ENCODE data around the gene LILRA1. TPM values are rescaled to one million over a fixed set of nuclear protein-coding genes. Genes with fewer than 3 reads are reported as not detected.
"Not testable (repeated sequence)": the region's sequence is repeated elsewhere in the genome, so short reads cannot be mapped to it uniquely, and the experiment has no call there.

Gene LILRA1
- total RNA-seq, 1 donor from 2014 or later = 7.6 TPM

DNA sequence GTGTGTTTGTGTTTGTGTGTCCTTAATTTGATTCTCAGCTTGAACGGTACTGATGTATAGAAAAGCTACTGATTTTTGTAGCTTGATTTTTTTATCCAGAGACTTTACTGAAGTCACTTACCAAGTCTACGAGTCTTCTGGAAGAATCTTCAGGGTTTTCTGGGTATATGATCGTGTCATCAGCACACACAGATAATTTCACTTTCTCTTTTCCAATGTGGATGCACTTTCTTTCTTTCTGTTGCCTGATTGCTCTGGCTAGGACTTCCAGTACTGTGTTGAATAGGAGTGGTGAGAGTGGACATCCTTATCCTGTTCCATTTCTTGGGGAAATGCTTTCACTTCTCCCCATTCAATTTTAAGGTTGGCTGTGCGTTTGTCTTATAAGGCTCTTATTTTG is 29.0 kb downstream of the LILRA1 start:
- no peak for ATAC-seq
- intact Hi-C loops (cut with DNase I) = no loop called here
- no peaks in the 10 kb centered on the region for H3K4me1 ChIP-seq
- H3K27me3 ChIP-seq (ENCODE audit: low read depth) = no peaks in the 10 kb centered on the region
- H3K4me3 ChIP-seq = no peak overlapping the region
- no peaks in the 10 kb centered on the region for H3K36me3 ChIP-seq
- H3K9me3 ChIP-seq = no peaks in the 10 kb centered on the region
- TF ChIP-seq, protein P1, sequence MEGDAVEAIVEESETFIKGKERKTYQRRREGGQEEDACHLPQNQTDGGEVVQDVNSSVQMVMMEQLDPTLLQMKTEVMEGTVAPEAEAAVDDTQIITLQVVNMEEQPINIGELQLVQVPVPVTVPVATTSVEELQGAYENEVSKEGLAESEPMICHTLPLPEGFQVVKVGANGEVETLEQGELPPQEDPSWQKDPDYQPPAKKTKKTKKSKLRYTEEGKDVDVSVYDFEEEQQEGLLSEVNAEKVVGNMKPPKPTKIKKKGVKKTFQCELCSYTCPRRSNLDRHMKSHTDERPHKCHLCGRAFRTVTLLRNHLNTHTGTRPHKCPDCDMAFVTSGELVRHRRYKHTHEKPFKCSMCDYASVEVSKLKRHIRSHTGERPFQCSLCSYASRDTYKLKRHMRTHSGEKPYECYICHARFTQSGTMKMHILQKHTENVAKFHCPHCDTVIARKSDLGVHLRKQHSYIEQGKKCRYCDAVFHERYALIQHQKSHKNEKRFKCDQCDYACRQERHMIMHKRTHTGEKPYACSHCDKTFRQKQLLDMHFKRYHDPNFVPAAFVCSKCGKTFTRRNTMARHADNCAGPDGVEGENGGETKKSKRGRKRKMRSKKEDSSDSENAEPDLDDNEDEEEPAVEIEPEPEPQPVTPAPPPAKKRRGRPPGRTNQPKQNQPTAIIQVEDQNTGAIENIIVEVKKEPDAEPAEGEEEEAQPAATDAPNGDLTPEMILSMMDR (IDR thresholded peaks at IDR 0.05) = no peak
- H3K27ac ChIP-seq = no peak overlapping the region
- DNase-seq = no peak

DNA sequence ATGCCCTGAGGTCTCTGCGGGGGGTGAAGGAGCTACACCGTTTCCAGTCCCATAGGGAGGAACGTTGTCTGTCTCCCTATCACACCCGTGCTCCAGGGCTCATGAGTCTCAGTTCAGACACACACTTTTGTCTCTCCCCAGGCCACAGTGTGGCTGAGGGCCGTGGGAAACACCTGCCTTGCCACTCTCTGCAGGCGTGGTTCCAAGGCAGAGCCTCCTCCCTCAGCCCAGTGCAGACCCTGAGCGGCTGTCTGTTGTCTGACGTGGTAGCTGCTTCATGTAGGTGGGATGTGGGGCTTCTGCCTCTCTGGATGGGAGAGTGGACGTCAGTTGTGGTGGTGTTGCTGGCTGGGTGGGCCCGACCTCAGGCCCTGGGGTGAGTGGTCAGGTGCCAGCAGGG is 30.8 kb downstream of the LILRA1 start:
- H3K27me3 ChIP-seq (ENCODE audit: low read depth); H3K4me3 ChIP-seq; intact Hi-C loops (cut with DNase I); H3K27ac ChIP-seq; H3K4me1 ChIP-seq; H3K36me3 ChIP-seq; H3K9me3 ChIP-seq; DNase-seq: not testable (repeated sequence)
- peak in 1 of 2 donors; percentile 29 for ATAC-seq

DNA sequence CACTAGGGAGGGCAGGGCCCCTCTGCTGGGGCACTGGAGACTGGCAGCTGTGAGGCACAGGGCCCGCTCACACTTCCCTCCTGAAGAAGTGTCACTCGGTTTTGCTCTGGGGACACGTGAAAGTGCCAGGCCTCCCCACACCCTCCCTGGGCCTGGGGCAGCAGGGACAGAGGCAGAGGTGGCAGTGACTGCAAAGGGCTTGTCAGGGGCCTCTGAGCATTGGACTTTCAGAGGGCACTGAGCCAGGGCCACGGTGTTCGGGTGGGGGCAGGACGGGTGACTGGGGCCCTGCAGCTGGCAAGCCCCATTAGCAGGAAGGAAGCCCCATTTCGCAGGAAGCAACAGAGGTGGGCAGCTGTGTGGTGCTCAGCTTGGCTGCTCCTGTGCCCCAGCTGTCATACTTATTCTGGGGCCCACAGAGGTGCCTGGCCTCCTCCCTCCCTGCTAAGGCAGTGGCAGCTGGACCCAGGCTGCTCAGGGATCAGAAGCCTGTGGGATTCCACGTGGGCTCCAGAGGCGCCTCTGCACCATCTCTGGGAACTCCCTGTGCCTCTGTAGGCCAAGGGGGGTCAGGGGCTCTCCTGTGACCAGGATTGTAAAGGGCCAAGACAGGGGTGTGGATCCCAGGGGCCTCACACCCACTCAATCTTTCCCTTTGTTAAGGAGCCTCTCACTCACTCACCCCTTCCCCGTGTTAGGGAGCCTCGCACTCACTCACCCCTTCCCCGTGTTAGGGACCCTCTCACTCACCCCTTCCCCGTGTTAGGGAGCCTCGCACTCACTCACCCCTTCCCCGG is 31.7 kb downstream of the LILRA1 start:
- H3K27ac ChIP-seq; intact Hi-C loops (cut with DNase I); DNase-seq; H3K9me3 ChIP-seq; H3K36me3 ChIP-seq; H3K4me1 ChIP-seq; H3K27me3 ChIP-seq (ENCODE audit: low read depth); H3K4me3 ChIP-seq: not testable (repeated sequence)
- ATAC-seq = peak; percentile 21 to 39

DNA sequence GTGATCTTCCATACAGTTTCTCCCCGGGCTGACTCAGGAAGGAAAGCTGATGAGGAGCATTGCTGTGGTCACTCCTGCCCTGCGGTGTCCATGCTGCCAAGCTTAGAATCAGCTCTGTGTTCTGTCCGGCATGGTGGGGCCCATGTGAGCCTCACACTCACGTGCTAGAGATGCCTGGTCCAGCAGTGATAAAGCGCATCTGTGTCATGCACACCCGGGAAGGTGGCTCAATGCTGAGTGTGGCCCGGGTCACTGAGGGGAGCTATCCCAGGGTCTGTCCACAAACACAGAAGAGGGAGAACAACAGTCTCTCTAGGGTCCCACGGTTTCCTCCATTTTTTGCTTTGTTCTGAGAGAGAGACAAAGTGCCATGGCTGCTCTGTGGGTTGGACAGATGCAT is 33.3 kb downstream of the LILRA1 start:
- peaks cover 4% of the 10 kb centered on the region for H3K27me3 ChIP-seq (ENCODE audit: low read depth)
- intact Hi-C loops (cut with DNase I) = no loop called here
- no peaks in the 10 kb centered on the region for H3K9me3 ChIP-seq
- ATAC-seq = no peak
- no peaks in the 10 kb centered on the region for H3K4me1 ChIP-seq
- no peak for DNase-seq
- no peaks in the 10 kb centered on the region for H3K36me3 ChIP-seq
- H3K27ac ChIP-seq = no peak overlapping the region
- TF ChIP-seq, protein P1 (IDR thresholded peaks at IDR 0.05) = no peak
- no peak overlapping the region for H3K4me3 ChIP-seq

DNA sequence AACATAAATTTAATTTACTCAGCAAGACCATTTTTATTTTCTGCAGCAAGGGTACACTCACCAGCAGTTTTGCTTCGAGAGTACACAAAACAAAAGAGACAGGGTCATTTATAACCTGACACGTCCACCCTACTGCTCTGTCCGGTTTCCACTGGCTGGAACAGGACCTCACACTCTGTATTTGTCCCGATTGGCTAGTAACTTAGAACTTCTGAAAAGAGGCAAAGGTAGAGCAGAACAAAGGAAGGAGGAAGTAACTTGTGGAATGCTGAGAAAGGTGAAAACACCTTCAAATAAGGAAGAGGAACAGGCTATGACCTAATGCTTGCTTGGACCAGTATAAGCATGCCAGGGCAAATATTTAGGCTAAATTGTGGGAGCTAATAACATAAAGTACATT is 34.5 kb downstream of the LILRA1 start:
- DNase-seq; H3K27ac ChIP-seq; ATAC-seq; H3K4me3 ChIP-seq; intact Hi-C loops (cut with DNase I); H3K9me3 ChIP-seq; H3K36me3 ChIP-seq; H3K4me1 ChIP-seq: not testable (repeated sequence)
- peaks cover 11% of the 10 kb centered on the region for H3K27me3 ChIP-seq (ENCODE audit: low read depth)

DNA sequence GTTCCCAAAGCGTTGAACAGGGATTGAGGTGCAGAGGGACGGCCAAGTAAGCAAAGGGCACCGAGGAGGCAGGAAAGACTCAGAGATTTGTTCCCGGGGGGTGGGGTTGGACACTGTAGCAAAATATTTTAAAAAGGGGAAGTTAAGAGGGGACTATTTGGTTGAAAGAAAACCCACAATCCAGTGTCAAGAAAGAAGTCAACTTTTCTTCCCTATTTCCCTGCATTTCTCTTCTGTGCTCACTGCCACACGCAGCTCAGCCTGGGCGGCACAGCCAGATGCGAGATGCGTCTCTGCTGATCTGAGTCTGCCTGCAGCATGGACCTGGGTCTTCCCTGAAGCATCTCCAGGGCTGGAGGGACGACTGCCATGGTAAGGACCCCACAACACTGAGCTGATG is 36.8 kb downstream of the LILRA1 start, which contains the start of gene LILRB1:
Gene LILRB1, plus strand, starts transcription at position 223 of the 400 bp plus-strand sequence. CDS start 590 bp downstream, outside the sequence.
- peak; percentile 45 to 60 for ATAC-seq
- H3K4me1 ChIP-seq; intact Hi-C loops (cut with DNase I); DNase-seq; H3K36me3 ChIP-seq; H3K9me3 ChIP-seq; H3K27ac ChIP-seq: not testable (repeated sequence)
- Histone ChIP-seq H3K27me3 (ENCODE audit: low read depth) (peaks cover 20% of the 10 kb centered on the region), H3K4me3 (peak within 1 kb of the TSS; percentile 27)

DNA sequence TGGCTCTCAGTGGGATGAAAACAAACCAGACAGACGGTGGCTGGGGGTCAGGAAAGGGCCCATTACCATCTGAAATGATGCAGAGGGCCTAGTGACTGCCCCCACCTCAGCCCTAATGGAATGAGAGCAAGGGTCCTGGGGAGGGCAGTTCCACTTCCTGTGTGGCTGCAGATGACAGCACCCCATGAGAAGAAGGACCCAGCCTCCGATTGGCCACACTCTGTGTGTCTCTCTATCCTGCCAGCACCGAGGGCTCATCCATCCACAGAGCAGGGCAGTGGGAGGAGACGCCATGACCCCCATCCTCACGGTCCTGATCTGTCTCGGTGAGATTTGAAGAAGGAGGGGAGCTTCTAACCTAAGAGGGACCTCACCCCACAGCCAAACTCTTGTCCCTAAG is 37.4 kb downstream of the LILRA1 start:
- peak; percentile 35 to 48 for ATAC-seq

DNA sequence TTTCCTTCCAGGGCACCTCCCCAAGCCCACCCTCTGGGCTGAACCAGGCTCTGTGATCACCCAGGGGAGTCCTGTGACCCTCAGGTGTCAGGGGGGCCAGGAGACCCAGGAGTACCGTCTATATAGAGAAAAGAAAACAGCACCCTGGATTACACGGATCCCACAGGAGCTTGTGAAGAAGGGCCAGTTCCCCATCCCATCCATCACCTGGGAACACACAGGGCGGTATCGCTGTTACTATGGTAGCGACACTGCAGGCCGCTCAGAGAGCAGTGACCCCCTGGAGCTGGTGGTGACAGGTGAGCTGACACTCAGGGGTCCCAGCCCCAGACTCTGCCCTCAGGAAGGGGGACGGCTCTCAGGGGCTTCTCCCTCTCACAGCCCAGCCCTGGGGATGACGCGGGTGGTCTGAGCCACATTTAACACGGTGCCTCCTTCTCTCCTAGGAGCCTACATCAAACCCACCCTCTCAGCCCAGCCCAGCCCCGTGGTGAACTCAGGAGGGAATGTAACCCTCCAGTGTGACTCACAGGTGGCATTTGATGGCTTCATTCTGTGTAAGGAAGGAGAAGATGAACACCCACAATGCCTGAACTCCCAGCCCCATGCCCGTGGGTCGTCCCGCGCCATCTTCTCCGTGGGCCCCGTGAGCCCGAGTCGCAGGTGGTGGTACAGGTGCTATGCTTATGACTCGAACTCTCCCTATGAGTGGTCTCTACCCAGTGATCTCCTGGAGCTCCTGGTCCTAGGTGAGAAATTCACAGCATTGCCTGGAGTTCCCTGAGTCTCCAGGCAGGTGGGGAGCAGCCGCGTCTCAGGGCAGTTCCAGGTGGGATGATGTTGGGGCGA is 38.3 kb downstream of the LILRA1 start:
- H3K27ac ChIP-seq; H3K4me1 ChIP-seq; DNase-seq; H3K4me3 ChIP-seq; intact Hi-C loops (cut with DNase I); ATAC-seq; H3K9me3 ChIP-seq; H3K36me3 ChIP-seq: not testable (repeated sequence)
- peaks cover 23% of the 10 kb centered on the region for H3K27me3 ChIP-seq (ENCODE audit: low read depth)

More for the DNA sequence above, 37.4 kb downstream of the LILRA1 start:
- DNase-seq = no peak
- no peak overlapping the region for H3K27ac ChIP-seq
- no peaks in the 10 kb centered on the region for H3K9me3 ChIP-seq
- peaks cover 23% of the 10 kb centered on the region for H3K27me3 ChIP-seq (ENCODE audit: low read depth)
- H3K4me3 ChIP-seq = peak overlapping the region; percentile 27
- TF ChIP-seq, protein P1 (IDR thresholded peaks at IDR 0.05) = no peak
- no peaks in the 10 kb centered on the region for H3K4me1 ChIP-seq
- no peaks in the 10 kb centered on the region for H3K36me3 ChIP-seq
- intact Hi-C loops (cut with DNase I) = no loop called here

DNA sequence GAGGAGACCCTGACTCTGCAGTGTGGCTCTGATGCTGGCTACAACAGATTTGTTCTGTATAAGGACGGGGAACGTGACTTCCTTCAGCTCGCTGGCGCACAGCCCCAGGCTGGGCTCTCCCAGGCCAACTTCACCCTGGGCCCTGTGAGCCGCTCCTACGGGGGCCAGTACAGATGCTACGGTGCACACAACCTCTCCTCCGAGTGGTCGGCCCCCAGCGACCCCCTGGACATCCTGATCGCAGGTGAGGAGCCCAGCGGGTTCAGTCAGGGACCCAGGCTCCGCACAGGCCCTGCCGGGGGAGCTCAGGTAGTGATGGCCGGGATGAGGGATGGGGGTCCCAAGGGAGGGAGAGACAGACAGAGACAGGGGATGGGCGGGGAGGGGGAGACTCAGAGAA is 39.1 kb downstream of the LILRA1 start:
- DNase-seq; intact Hi-C loops (cut with DNase I); H3K4me3 ChIP-seq; H3K36me3 ChIP-seq; H3K4me1 ChIP-seq; H3K9me3 ChIP-seq; ATAC-seq; H3K27ac ChIP-seq: not testable (repeated sequence)
- peaks cover 23% of the 10 kb centered on the region for H3K27me3 ChIP-seq (ENCODE audit: low read depth)
